GM18508 (cell line): ENCODE data around the gene ISYNA1.
"Not testable (repeated sequence)": the region's sequence is repeated elsewhere in the genome, so short reads cannot be mapped to it uniquely, and the experiment has no call there.

Experiments
- ATAC-seq: cut with Tn5 transposase; IDR thresholded peaks from one replicate; pipeline ENCODE4 v1.9.1; 2021; ENCODE audit warnings: moderate number of reproducible peaks; ENCODE audit not compliant: insufficient read depth, unreplicated experiment

Gene ISYNA1

GRCh38 chr19:18422530-18423191, 15.3 kb downstream of the ISYNA1 start:
- ATAC-seq, result no peak

DNA sequence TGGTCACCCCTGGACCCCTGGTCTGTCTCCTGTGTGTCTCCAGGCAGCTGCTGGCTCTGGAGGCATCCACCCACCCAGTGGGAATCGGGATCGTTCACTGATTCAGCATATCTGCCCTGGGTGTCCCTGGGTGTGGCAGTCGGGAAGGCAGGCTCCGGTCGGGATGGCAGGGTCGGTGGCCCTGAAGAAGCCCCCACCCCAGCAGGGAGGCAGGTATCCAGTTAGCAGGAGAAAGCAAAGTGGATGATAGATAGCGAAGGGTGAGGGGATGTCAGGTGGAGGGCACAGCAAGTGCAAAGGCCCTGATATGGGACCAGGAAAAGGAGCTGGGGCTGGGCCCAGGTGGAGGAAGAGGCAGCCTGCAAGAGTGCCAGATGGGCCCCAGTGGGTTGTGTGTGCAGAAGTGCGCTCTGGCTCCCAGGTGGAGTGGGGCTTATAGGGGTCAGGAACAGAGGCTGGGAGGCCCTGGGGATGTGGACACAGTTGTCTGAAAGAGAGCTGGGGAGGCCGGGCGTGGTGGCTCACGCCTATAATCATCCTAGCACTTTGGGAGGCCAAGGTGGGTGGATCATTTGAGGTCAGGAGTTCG, 16.5 kb downstream of the ISYNA1 start:
- no peak for ATAC-seq

DNA sequence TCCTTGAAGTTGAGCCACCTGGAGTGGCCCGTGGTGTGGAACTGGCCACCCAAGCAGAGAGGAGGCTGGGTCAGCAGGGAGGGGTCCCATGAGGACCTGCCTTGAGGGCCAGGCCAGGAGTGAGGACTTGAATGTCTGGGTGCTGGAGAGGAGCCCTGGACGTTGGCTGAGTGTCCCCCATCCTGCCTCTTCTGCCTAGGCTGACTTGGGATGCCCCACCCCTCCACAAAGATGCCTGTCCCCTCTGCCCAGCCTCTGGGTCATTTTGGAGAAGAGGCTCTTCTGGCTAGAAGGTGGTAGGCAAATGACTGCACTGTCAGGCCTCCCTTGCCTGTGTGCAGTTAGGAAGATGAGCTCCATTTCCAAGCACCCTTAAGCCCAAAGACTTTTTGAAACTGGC, 17.0 kb downstream of the ISYNA1 start:
- no peak for ATAC-seq

GRCh38 chr19:18419699-18420460, 18.1 kb downstream of the ISYNA1 start:
- no peak for ATAC-seq

DNA sequence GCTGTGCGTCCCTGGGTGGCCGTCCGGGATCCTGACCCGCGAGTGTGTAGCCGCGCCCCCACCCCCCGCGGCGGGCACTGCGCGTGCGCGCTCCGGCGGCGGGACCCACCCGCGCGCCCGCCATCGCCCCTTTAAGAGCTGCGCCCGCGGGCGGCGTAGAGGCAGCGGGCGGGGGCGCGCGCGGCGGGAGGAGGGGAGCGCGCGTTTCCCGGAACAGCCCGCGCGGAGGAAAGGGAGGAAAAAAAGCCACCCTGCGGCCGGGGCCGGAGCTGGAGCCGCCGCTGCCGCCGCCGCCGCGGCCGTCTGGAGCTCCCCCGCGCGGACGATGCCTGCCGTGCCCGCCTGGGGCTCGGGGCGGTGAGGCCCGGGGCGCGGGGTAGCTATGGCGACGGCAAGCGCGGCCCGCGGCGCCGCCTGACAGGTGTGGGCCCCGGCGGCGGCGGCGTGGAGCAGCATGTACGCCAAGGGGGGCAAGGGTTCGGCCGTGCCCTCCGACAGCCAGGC, 18.7 kb downstream of the ISYNA1 start, which contains the start of gene SSBP4:
Gene SSBP4 (plus strand): TSS at position 204 of the 504 bp plus-strand sequence. CDS start 251 bp downstream, at position 455.
- no peak for ATAC-seq

DNA sequence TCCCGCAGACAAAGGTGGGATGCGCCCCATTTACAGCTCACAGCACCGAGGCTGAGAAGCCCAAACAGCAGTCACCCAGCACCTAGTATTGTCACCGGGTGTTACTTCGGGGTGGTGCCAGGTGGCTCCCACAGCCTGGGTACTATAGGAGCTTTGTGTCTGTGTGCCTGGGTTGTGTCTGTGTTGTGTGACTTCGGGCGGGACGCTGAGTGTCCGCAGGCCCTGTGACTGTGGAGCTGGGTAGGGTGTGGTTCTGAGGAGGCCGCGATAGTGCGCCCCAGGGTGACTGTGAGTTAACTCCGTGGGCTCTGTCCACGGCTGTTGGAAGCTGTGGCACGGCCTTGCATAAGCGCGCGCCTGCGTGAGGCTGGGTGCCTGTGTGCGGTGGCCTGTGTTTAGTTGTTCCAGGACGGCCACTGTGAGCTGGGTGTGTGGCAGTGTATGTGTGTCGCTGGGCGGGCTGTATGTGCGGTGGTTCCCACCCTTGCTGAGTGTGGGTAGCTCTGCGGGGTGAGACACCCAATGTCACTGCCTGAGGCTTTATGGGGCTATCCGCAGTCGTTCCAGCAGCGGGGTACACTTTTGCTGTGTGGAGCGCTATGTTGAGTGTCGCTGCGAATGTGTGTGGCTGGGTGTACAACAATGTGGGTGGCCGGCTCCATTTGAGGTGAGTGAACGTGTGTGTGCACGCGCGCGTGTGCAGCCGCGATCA, 19.3 kb downstream of the ISYNA1 start:
- no peak for ATAC-seq

GRCh38 chr19:18418029-18418482, 19.9 kb downstream of the ISYNA1 start:
- ATAC-seq, result no peak

- no peak for ATAC-seq
These were observed 20.5 kb downstream of the ISYNA1 start for GRCh38 chr19:18417250-18418028.

- no peak for ATAC-seq
These were observed 21.1 kb downstream of the ISYNA1 start for GRCh38 chr19:18416778-18417249.

DNA sequence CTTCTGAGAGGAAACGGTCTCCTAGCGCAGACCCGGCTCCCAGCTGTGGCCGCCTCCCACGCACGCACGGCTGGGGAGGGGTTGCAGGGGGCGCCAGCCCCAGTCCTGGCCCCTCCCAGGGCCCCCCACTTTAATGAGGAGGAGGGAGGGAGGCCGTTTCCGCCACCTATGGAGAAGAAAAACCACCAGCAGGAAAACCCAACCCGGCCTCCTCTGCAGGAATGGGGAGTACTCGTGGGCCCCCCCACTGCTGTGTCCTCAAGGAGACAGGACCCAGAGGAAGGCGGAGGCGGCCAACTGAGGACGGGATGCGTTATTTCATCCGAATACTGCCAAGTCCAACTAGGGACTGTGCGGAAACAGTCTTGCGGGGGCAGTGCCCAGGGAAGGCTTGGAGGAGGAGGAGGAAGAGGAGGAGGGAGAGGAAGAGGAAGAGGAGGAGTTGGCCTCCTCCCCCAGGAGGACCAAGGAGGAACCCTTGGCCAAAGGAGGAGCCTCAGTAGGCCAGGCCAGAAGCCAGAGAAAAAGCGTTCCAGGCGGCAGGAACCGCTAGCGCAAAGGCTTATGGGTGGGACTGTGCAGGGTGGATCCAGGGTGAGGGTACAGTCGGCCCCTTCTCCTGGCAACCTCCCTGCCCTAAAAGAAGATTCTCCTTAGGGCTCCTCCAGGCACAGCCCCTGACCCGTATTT, 22.6 kb downstream of the ISYNA1 start:
- ATAC-seq, result no peak

- no peak for ATAC-seq
These were observed 23.3 kb downstream of the ISYNA1 start for GRCh38 chr19:18414504-18415177.

- no peak for ATAC-seq
These were observed 25.2 kb downstream of the ISYNA1 start for GRCh38 chr19:18412610-18413239.

DNA sequence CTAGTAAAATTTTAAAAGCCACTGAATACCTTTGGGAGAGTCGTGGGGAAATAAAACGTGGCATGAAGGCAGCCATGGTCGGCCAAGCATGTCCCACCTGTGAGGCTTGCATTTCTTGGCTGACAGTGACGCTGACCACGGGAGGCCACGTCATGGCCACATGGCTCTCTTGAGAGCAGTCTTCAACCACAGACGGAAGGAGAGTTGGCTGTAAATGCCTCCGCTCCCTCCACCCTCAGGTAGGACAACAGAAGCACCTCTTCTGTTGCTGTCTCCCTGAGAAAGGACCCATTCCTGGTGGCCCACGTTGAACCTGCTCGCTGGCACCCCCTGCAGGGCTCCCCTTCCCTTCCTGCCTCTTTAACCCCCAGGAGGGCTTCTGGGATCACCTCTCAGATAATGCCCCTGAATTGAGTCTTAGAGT, 29.9 kb downstream of the ISYNA1 start:
- ATAC-seq, result no peak

DNA sequence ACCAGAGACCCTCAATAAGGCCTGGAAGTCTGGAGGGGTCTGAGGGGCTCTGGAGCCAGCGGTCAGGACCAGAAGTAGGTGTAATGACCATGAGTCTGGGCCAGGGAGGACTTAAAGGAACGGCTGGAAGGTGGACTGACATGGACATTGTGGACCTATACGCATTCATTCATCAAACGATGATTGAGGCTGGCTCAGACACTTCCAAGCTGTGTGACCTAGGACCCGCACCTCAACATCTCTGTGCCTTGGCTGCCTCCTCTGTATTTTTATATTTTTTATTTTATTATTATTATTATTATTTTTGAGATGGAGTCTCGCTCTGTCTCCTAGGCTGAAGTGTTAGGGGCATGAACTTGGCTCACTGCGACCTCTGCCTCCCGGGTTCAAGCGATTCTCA, 31.2 kb downstream of the ISYNA1 start:
- ATAC-seq, result no peak

DNA sequence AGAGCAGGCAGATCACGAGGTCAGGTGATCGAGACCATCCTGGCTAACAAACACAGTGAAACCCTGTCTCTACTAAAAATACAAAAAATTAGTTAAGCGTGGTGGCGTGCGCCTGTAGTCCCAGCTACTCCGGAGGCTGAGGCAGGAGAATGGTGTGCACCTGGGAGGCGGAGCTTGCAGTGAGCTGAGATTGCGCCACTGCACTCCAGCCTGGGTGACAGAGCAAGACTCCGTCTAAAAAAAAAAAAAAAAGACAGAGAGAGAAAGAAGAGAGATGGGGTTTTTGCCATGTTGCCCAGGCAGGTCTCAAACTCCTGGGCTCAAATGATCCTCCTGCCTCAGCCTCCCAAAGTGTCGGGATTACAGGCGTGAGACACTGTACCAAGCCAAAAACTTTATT, 32.2 kb downstream of the ISYNA1 start:
- not testable (repeated sequence) for ATAC-seq

DNA sequence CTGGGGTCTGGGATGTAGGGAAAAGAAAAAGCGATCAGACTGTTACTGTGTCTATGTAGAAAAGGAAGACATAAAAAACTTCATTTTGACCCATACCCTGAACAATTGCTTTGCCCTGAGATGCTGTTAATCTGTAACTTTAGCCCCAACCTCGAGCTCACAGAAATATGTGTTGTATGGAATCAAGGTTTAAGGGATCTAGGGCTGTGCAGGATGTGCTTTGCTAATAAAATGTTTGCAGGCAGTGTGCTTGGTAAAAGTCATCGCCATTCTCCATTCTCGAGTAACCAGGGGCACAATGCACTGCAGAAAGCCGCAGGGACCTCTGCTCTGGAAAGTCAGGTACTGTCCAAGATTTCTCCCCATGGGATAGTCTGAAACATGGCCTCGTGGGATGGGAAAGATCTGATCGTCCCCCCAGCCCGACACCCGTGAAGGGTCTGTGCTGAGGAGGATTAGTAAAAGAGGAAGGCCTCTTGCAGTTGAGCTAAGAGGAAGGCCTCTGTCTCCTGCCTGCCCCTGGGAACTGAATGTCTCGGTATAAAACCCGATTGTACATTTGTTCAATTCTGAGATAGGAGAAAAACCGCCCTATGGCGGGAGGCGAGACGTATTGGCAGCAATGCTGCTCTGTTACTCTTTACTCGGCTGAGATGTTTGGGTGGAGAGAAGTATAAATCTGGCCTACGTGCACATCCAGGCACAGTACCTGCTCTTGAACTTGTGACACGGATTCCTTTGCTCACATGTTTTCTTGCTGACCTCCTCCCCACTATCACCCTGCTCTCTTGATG, 35.3 kb downstream of the ISYNA1 start:
- not testable (repeated sequence) for ATAC-seq

DNA sequence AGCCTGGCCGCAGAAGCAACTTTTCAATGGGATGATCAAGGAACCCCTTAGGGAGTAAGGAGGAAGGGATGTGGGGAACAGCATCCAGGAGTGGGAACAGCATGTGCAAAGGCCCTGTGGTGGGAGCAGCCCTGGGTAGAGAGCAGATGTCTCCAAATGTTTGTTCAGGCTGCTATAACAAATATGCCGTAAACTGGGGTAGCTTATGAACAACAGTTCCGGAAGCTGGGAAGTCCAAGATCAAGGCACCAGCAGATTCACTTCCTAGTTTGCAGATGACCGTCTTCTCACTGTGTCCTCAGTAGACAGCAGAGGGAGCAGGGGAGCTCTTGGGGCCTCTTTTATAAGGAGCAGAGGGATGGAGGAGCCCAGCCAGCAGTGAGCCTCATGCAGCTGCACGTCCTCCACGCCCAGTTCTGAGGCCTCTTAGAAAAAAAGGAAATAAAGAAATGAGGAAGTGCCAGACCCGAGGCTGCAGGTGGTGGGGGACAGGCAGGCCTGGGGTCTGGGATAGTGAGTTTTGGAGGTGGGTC, 36.3 kb downstream of the ISYNA1 start:
- no peak for ATAC-seq
